ENCODE results near the gene KIAA1328.
"Not testable (repeated sequence)": the region's sequence is repeated elsewhere in the genome, so short reads cannot be mapped to it uniquely, and the experiment has no call there.

The KIAA1328 gene

GRCh38 chr18:36826556-36826955 lies 2.4 kb upstream of the KIAA1328 start:
- no peak for DNase-seq

GRCh38 chr18:36828157-36828629 lies 734 bp upstream of the KIAA1328 start:
- DNase-seq, result peak in 1 of 2 experiments; percentile 16

- peak in 1 of 2 experiments; percentile 5 for DNase-seq
These were observed 633 bp downstream of the KIAA1328 start for GRCh38 chr18:36829362-36830157.

- no peak for DNase-seq
These were observed 1.2 kb downstream of the KIAA1328 start for GRCh38 chr18:36830158-36830495.

- DNase-seq, result no peak
These were observed 2.2 kb downstream of the KIAA1328 start for GRCh38 chr18:36831139-36831538.

GRCh38 chr18:36833120-36833519 lies 4.2 kb downstream of the KIAA1328 start:
- no peak for DNase-seq

GRCh38 chr18:36835927-36836326 lies 7.0 kb downstream of the KIAA1328 start:
- no peak for DNase-seq

- DNase-seq, result no peak
These were observed 10.9 kb downstream of the KIAA1328 start for GRCh38 chr18:36839835-36840234.

- DNase-seq, result no peak
These were observed 14.3 kb downstream of the KIAA1328 start for GRCh38 chr18:36843199-36843598.

- DNase-seq, result no peak
These were observed 14.9 kb downstream of the KIAA1328 start for GRCh38 chr18:36843784-36844183.

GRCh38 chr18:36848609-36849008 lies 19.7 kb downstream of the KIAA1328 start:
- no peak for DNase-seq

- no peak for DNase-seq
These were observed 20.5 kb downstream of the KIAA1328 start for GRCh38 chr18:36849288-36850006.

- no peak for DNase-seq
These were observed 21.7 kb downstream of the KIAA1328 start for GRCh38 chr18:36850527-36851201.

GRCh38 chr18:36851202-36851590 lies 22.3 kb downstream of the KIAA1328 start:
- DNase-seq, result no peak

- no peak for DNase-seq
These were observed 27.9 kb downstream of the KIAA1328 start for GRCh38 chr18:36856815-36857214.

GRCh38 chr18:36862182-36862581 lies 33.3 kb downstream of the KIAA1328 start:
- no peak for DNase-seq

- no peak for DNase-seq
These were observed 38.1 kb downstream of the KIAA1328 start for GRCh38 chr18:36867056-36867455.

- no peak for DNase-seq
These were observed 42.9 kb downstream of the KIAA1328 start for GRCh38 chr18:36871801-36872200.

GRCh38 chr18:36872329-36872728 lies 43.4 kb downstream of the KIAA1328 start:
- no peak for DNase-seq

GRCh38 chr18:36873826-36874225 lies 44.9 kb downstream of the KIAA1328 start:
- not testable (repeated sequence) for DNase-seq

GRCh38 chr18:36879796-36880195 lies 50.9 kb downstream of the KIAA1328 start:
- DNase-seq, result not testable (repeated sequence)

- DNase-seq, result no peak
These were observed 57.1 kb downstream of the KIAA1328 start for GRCh38 chr18:36885981-36886380.

- DNase-seq, result no peak
These were observed 58.2 kb downstream of the KIAA1328 start for GRCh38 chr18:36887114-36887513.

- DNase-seq, result no peak
These were observed 58.9 kb downstream of the KIAA1328 start for GRCh38 chr18:36887864-36888263.
